HFF-Myc (cell line): ENCODE measurements around the gene CDH13.

Experiments used
- DNase-seq: peaks from one replicate; pipeline ENCODE4 v3.0.0-alpha.2; 2011; ENCODE audit warnings: low read depth; ENCODE audit errors: extremely low read depth
- H3K4me3 ChIP-seq: replicated peaks from 2 replicates; pipeline ENCODE4 v1.5.1; 2011; ENCODE audit warnings: low read depth, mild to moderate bottlenecking, control low read depth, low read length
- TF ChIP-seq, protein P1 (sequence below): IDR thresholded peaks from 2 replicates; pipeline ENCODE4 v1.5.1; 2012; ENCODE audit warnings: mild to moderate bottlenecking, low read depth, low read length, control low read depth; ENCODE audit errors: missing control alignments

Gene CDH13

GRCh38 chr16:83813823-83814658, 1187.3 kb downstream of the CDH13 start:
- H3K4me3 ChIP-seq, result no peak overlapping the region
- peak; percentile 79 for DNase-seq
- TF ChIP-seq, protein P1, sequence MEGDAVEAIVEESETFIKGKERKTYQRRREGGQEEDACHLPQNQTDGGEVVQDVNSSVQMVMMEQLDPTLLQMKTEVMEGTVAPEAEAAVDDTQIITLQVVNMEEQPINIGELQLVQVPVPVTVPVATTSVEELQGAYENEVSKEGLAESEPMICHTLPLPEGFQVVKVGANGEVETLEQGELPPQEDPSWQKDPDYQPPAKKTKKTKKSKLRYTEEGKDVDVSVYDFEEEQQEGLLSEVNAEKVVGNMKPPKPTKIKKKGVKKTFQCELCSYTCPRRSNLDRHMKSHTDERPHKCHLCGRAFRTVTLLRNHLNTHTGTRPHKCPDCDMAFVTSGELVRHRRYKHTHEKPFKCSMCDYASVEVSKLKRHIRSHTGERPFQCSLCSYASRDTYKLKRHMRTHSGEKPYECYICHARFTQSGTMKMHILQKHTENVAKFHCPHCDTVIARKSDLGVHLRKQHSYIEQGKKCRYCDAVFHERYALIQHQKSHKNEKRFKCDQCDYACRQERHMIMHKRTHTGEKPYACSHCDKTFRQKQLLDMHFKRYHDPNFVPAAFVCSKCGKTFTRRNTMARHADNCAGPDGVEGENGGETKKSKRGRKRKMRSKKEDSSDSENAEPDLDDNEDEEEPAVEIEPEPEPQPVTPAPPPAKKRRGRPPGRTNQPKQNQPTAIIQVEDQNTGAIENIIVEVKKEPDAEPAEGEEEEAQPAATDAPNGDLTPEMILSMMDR, result no peak

GRCh38 chr16:83814659-83814985, 1187.9 kb downstream of the CDH13 start:
- H3K4me3 ChIP-seq, result no peak overlapping the region
- no peak for DNase-seq
- TF ChIP-seq, protein P1, result no peak

GRCh38 chr16:83817022-83817421, 1190.3 kb downstream of the CDH13 start:
- TF ChIP-seq, protein P1, result no peak
- no peak for DNase-seq

GRCh38 chr16:83818276-83818675, 1191.5 kb downstream of the CDH13 start:
- no peak for DNase-seq
- TF ChIP-seq, protein P1, result no peak
- H3K4me3 ChIP-seq, result no peak overlapping the region

More at GRCh38 chr16:83817022-83817421, 1190.3 kb downstream of the CDH13 start:
- H3K4me3 ChIP-seq, result no peak overlapping the region

- DNase-seq, result no peak
- no peak overlapping the region for H3K4me3 ChIP-seq
- TF ChIP-seq, protein P1, result no peak
Observed at GRCh38 chr16:83819361-83819760, 1192.6 kb downstream of the CDH13 start.

DNA sequence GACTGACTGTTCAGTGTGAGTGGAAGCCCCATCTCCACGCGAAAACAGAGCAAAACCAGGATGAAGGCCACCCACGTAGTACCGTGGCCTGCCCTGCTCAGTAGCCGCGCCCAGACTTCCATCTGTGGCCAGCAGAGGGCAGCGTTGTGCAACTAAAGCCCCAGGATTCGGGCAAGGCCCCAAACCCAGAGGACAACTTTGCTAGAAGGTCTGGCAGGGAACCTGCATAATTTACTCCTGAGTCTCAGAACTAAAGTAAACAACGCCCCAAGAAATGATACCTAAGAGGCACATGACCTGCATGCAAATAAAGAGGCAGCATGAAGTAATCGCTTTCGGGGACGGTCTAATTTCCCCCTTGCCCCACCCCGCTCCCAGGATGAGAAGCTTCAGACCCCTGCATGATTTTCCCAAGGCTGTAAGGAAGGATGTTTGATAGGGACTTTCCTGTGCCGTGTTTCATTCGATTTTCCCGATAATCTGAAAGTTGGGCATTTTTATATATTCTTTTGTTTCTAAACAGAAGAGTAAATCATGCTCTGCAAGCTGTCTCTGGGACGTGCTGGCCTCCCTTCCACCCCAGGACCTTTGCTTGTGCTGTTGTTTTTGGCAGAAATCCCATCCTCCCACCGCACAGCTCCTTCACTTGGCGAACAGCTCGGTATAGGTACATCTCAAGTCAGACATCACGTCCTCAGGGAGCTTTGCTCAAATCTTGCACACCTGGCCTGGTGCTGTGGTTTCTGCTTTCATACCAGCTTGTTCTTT, 1199.6 kb downstream of the CDH13 start:
- no peak for DNase-seq
- no peak overlapping the region for H3K4me3 ChIP-seq
- TF ChIP-seq, protein P1, result peak; percentile 94
